Ishikawa (cell line): ENCODE results near the gene CACNA2D2.

Experiments used
- CEBPB ChIP-seq: IDR thresholded peaks from 2 replicates; pipeline ENCODE4 v1.6.1; 2012
- REST ChIP-seq: IDR thresholded peaks from 2 replicates; pipeline ENCODE4 v1.6.1; 2012; ENCODE audit warnings: low read depth, mild to moderate bottlenecking

GRCh38 chr3:50372349-50372748 lies 131.1 kb downstream of the CACNA2D2 start:
- TF ChIP-seq REST, result no peak
- TF ChIP-seq CEBPB, result no peak
